NCI-H345 treated with DMSO at 0.1 percent for 48 hours (cell line): Measurements from ENCODE around the gene LSM12.
"Not testable (repeated sequence)": the region's sequence is repeated elsewhere in the genome, so short reads cannot be mapped to it uniquely, and the experiment has no call there.

Experiments used
- DNase-seq: peaks from one replicate; lab custom pipeline; 2025; ENCODE audit not compliant: unreplicated experiment; lab: John Stamatoyannopoulos, UW

The LSM12 gene

GRCh38 chr17:44008205-44008909, 58.1 kb downstream of the LSM12 start:
- DNase-seq = no peak

DNA sequence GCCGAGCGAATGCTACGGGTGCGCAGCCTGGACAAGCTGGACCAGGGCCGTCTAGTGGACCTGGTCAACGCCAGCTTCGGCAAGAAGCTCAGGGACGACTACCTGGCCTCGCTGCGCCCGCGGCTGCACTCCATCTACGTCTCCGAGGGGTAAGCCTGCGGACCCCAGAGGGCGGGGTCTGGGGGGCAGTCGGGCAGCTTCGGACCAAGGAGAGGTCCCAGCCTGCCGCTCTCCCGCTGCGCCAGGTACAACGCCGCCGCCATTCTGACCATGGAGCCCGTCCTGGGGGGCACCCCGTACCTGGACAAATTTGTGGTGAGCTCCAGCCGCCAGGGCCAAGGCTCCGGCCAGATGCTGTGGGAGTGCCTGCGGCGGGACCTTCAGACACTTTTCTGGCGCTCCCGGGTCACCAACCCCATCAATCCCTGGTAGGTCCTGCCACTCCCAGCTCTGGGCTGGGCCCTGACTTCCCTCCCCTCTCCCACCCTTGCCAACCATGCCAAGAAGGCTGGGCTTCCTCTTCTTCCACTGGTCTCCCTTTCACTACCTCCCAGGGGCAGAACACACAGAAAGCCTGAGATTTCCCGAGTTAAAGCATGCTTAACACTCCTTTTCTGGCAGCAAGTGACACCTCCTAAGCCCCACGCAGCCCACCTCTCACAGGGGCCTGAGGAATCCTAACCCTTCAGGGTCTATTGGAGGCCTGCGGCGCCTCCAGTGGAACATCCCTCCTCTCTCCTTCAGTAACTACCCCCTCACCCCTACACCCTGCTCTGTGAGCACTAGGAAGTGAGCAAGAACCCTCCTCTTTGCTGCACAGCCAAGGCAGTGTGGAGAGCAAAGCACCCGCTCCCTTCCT, 58.9 kb downstream of the LSM12 start:
- DNase-seq = no peak

DNA sequence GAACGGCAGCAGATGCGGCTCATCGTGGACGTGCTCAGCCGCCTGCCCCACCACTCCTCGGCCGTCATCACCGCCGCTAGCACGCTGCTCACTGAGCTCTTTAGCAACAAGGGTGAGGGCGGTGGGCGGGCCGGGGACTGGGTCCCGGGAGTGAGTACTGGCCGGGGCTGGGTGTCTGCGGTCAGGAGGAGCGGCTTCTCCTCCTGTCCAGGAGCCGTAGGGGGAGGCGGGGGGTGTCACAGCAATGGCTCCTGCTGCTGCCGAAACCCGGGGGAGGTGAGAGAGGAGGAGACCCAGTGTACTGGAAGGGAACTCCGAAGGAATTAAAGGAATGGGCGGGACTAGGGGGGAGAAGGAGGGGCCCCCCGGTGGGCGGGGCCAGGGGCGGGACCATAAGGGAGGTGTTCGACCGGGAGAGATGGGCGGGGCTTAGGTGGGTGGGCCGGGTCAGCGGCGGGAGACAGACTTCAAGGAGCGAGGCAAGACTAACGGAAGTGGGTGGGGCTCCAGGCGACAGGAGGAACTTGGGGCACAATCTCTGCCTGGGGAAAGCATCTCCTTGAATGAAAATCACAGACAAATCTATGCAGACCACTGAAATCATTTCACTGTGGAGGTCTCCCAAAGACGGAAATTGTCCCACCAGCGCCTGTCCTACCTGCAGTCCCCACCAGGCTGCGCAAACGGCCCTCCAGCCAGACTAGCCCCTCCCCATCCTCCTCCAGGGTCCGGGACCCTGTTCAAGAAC, 59.7 kb downstream of the LSM12 start:
- peak; percentile 71 for DNase-seq

GRCh38 chr17:44006272-44006597, 60.2 kb downstream of the LSM12 start:
- no peak for DNase-seq

DNA sequence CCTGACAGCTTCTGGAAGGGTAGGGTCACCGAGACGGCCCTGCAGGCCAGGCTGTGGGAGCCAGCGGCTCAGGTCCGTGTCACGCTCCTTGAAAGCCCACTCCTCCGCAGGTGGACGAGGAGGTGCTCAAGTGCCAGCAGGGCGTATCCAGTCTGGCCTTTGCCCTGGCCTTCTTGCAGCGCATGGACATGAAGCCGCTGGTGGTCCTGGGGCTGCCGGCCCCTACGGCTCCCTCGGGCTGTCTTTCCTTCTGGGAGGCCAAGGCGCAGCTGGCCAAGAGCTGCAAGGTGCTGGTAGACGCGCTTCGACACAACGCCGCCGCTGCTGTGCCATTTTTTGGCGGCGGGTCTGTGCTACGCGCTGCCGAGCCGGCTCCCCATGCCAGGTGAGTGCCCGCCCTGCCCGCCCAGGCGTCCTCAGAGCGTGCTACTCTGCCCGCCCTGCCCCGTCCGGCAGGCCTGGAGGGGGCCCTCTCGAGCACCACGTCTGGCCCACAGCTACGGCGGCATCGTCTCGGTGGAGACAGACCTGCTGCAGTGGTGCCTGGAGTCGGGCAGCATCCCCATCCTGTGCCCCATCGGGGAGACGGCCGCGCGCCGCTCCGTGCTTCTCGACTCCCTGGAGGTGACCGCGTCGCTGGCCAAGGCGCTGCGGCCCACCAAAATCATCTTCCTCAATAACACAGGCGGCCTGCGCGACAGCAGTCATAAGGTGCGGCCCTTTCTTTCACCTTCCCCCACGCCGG, 60.8 kb downstream of the LSM12 start:
- DNase-seq = no peak

GRCh38 chr17:44004761-44005526, 61.5 kb downstream of the LSM12 start:
- no peak for DNase-seq

- DNase-seq = no peak
These were observed 62.3 kb downstream of the LSM12 start, which contains the start of gene NAGS for GRCh38 chr17:44004077-44004760. Gene NAGS, plus strand, starts transcription at chr17:44004622. Its CDS starts 42 bp downstream, at chr17:44004664.

- DNase-seq = no peak
These were observed 64.2 kb downstream of the LSM12 start for GRCh38 chr17:44002141-44002848.

DNA sequence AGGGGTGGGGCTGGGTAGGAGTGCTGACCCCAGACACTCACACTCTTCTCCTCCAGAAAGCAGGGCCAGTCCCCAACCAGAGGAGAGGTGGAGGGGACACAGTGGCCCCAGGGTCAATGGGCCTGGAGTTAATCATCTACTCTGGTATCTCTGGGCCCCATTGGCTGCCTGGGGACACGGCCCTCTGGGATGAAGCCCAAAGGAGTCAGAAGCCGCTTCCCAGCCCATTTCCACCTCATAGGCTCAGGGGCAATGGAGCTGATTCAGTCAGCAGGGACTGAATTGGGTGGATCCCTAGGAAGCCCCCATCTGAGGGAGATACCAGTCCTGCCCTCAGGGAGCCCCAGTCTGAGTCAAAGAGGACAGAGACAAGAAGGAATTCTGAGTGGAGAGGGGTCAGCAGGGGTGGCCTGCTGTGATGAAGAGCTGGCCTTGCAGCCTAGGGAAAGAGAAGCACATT, 65.0 kb downstream of the LSM12 start:
- DNase-seq = no peak

GRCh38 chr17:44000871-44001460, 65.5 kb downstream of the LSM12 start:
- DNase-seq = no peak

- DNase-seq = no peak
These were observed 66.2 kb downstream of the LSM12 start for GRCh38 chr17:44000141-44000860.

GRCh38 chr17:43999024-43999423, 67.4 kb downstream of the LSM12 start:
- no peak for DNase-seq

DNA sequence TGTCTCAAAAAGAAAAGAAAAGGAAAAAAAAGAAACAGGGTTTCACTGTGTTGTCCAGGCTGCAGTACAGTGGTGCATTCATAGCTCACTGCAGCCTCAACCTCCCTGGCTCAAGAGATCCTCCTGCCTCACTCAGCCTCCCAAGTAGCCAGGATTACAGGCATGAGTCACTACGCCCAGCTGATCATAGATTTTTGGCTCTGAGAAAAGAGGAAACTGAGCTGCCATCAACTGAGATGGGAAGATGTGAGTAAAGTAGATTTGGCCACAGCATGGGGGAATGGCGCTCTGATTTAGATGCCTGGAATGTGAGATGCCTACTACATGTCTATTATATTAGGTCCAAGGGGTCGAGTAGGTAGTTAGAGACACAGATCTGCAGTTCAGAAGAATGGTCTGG, 67.9 kb downstream of the LSM12 start:
- DNase-seq = no peak

DNA sequence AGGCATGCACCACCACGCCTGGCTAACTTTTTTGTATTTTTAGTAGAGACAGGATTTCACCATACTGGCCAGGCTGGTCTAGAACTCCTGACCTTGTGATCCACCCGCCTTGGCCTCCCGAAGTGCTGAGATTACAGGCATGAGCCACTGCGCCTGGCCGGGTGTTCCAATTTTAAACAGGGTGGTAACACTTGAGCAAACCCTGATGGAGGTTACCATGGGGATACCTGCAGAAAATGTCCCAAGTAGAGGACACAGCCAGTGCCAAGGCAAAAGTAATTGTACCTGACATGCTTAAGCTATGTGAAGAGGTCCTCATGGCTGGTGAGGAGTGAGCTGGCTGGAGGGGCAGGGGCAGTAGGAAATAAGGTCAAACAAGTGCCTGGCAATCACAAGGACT, 69.3 kb downstream of the LSM12 start:
- not testable (repeated sequence) for DNase-seq

DNA sequence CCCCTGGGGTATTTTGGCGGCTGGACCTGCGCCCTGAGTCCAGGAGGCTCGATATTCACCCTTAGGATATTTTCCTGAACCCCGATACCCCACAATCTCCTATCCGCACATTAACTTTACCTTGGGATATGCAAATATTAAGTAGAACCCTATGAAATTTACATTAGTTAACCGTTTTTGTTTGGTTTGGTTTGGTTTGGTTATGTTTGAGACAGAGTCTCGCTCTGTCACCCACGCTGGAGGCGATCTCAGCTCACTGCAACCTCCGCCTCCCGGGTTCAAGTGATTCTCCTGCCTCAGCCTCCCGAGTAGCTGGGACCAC, 71.4 kb downstream of the LSM12 start:
- DNase-seq = no peak

DNA sequence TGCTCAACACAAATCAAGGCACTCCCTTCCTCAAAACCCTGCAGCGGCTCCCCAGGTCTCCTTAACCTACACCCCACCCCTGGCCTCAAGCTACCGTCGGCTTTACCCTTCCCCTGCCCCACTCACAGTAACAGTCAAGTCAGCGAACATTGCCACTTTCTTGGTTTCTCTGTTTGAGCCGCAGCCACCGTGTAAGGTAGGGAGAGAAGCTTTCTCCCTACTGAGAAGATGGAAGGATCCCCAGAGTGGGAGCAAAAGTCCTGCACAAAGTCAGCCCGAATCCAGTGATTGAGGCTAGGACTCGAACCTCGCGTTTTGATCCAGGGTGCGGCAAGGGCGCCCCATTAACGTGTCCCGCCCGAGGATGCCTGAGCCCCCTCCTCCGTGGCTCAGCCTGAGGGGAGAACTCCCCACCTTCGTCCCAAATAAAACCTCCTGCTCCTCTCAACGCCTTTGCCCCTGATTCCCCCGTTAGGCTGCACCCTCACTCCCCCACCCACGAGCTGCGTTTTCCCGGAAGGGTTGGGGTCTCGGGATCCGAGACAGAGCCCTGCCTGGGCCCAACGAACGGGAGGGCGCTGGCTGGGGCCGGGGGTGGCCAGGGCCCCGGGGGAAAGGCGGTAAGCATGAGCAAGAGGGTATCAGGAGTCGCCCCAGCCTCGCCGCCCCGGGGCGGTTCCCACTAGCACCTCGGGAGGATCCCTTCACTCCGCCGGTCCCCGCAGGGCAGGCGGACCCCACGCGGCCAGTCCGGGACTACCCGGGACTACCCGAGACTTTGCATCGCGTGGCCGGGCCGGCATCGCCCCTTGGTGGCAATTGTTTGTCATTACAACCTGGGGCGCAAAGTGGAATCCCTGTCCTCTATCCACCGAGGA, 72.0 kb downstream of the LSM12 start:
- DNase-seq = peak; percentile 15

DNA sequence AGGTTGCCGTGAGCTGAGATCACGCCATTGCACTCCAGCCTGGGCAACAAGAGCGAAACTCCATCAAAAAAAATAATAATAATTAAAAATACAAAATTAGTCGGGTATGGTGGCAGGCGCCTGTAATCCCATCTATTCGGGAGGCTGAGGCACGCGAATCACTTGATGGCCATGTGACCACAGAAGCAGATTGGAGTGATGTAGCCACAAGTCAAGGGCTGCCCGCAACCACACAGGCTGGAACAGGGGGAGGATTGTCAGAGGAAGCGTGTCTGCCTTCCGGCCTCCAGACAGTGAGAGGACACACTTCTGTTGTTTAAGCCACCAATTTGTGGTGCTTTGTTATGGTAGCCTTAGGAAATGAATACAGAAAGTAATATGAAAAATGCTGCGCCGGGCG, 73.8 kb downstream of the LSM12 start:
- DNase-seq = no peak
